ENCODE measurements around the gene LRRFIP1.

LRRFIP1 gene

DNA sequence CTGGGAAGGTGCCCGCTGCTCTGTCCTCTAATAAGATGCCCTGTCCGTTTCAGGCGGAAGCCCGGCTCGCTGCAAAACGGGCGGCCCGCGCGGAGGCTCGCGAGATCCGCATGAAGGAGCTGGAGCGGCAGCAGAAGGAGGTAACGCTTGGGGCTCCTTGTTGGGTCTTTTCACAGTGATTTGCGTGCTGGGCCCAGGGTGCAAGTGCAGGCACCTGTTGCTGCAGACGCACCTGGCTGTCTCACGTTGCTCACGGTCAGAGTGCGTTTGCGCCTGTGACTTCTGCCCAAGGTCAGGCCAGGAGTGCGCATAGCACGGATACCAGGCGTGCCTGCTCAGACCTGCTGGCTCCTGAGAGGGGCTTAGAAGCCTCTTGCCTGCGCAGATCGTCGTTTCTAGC is 81.1 kb downstream of the LRRFIP1 start:
- no peak for DNase-seq

DNA sequence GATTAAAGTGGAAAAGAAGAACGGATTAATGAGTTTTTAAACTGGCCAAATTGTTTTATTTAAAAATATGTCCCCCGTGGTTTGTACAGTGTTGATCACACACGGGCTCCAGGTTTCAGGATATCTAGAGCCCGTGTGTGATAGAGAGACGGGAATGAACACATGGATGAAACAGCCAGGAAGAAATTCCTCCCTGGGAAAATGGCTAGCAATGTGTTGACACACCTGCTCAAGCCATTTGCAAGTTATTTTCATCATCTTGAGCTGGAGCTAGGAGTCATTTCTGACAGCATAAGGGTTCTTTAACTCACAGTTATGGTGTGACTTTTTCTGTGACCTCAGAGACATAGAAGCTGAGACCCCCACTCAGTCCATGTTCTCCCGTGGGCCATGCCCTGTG is 81.6 kb downstream of the LRRFIP1 start:
- DNase-seq: no peak

DNA sequence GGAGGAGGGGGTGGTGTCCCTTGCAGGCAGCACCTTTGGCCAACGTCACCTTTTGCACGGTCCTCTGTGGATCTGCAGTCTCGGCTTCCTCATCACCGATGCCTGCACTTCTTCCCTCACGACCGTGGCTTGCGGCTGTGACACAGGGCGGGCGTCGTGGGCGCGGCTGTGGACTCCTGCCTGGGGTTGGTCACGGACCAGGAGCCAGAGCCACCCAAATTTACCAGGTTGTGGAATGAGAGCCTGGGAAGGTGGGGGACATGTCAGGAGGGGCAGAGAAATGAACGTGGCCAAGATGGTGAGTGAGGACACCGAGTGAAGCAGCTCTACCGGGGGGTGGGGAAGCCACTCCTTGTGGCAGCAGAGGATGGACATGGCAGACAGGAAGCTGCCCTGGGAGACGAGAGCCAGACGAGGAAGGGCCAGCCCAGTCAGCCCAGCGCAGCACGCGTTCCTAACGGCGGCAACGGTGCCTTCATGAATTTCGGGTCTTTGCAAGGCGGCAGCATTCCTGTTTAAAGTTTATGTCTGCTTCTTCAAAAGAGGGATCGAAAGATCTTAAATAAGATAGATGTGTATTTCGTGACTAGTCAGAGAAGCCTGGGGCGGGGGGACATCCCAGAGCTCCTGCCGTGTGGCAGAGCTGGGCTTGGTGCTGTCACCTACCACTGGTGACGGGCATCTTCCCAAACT is 84.2 kb downstream of the LRRFIP1 start:
- DNase-seq: no peak

DNA sequence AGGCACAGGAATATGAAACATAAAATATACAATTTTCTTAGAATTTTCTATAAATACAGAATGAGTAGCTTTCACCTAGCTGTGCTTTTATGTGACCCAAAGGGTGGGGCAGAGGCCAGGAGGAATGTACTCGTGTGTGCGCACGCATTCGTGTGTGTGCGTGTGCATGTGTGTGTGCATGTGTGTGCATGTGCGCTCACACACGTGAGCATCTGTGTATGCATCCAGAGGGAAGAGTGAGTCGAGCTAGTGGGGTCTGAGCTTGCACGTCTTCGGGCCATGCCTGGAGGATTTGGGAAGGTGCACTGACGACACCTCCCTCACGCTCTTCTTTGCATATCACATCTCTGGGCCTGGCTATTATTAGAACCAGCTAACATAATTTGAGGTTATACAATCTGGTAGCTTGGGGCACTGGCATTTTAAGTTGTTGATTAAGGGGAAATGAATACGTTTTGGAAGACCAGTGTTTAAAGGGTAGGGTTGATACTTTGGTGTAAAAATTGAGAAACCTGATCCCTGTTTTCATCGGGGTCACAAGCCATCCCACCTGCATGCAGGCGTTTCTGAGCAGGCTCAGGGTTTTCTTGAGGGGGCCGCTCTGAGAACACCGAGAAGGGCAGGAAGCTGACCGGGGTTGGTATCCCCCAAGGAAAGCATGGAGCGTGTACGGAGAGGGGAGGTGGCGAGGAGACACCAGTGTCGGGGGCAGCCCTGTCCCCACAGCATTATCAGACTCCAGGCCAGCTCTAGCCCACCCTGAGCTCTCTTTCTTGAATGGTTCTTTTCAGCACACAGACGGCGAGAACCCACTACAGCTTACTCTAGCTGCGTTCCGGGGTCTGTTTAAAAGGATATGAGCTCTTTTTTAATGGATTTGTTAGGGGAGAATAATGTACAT is 85.3 kb downstream of the LRRFIP1 start:
- no peak for DNase-seq

DNA sequence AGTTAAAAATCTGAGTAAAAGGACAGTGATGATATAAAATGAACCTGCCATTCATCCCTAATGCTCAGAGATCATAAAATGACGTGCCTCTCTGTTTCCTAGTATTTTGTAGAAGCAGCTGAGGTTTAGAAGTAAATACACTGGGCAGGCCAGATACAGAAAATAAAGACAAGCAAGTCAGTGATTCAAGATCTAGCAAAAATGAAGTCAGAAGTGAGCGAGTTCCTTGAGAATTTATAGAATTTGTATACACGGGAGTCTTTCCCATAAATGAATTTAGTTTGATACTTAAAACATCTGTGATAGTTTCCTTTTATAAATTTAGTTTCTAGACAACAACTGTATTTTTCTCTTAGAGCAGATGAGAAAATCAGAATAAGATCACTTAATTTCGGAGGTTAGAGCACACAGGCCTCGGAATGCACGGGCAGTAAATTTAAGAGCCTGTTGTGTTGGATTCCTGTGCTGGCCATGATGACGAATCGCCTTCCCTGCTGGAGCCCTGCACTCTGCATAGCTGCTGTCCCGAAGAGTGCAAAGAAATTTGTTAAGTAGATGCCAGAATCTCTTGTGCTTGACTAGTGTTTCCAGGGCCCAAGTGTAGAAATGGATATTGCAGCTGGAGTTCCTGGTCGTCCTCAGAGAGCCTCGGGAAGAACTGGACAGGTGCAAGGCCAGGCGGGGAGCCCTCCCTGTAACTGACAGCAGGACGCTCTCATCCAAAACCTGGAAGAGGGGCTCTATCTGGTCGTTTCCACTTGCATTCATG is 87.5 kb downstream of the LRRFIP1 start:
- DNase-seq: no peak

DNA sequence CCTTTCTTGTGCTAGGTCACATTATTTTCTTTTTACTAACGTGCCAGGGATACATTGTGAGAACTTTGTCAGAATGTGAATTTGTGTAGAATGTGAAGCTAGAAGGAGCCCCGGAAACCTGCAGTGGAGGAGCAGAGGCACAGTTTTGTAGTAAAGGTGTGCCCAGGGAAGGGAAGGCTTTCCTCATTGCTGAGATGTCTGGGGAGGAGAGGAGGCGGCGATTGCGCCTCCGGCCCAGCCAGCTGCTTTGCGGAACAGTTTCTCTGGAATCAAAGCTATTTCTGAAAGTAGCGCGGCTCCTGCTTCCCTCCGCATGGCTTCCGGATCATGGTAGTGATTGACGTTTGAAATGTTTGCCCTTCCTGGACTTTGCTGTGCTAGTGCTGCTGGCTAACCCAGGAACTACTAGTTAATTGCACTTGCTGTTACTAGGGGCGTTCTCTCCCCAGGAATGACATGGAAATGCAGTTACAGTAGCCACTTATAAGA is 88.1 kb downstream of the LRRFIP1 start:
- DNase-seq: no peak

DNA sequence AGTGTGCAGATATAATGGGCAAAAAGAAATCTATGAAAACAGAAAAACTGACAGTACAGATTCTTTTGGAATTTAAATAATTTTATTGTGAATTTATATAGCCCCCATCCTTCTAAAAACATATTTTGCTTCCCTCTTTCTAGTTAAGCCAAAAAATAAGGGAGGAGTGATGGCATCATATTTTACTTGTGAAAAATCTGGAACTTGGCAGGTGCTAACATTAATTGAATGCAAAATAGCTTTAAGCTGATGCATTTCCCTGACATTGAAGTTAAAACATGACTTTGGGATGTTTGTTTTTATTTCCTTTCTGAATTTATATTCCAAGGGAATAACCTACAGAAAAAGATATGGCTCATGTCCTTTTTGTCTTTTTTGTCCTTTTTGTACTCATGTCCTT is 88.6 kb downstream of the LRRFIP1 start:
- no peak for DNase-seq

DNA sequence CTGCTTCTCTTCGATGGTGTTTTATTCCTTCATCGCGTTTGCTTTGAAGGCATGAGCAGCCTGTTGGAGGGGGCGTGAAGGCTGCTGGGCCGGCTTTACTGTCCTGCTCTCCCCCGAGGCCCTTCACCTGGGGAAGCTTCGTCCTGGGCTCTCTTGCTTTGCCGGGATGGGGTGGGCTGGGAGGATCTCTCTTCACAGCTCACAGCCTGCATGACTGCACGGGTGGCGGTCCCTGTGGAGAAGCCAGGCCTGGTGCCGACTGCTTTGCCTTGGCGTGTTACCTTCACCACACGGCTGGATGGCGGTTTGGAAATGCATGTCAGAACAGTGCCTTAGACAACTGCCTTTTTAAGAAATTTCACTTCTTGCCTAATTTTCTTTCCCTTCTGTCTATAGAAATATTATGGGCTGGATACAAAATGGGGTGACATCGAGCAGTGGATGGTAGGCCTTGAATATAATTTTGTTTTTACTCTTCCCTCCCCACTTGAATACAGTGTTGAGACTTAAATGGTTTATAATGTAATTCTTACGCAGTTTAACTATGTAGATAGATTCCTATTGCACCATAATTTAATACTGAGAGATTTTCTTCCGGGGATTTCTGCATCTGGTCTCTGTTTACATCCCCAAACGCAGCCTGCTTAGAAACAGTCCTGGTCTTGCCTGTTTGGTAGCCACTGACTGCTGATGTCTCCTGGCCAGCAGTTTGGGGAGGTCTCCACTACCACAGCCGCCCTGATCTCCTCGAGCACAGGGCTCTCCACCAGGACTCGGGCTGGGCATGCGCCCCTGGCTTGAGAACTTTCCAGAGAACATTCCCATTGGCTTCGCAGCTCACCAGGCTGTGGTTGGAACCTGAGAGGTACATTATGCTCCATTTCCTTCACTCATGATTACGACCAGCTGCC is 90.2 kb downstream of the LRRFIP1 start:
- DNase-seq: no peak

DNA sequence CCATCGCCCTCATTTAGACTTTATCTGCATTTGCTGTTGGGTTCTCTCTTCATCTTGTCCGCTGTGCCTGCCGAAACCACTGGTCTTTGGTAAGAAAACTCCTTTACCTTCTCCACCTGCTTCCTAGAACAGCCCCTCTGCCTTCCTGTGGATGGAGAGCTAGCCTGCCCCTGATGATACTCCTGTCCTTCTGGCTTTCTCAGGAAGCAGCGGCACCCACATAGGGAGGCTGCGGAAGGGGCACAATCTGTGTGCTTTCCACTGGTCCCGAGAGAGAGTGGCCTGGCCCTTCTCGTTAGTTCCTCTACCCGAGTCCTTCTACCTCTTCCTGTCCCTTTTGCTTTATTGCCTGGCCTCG is 90.9 kb downstream of the LRRFIP1 start:
- DNase-seq: no peak

DNA sequence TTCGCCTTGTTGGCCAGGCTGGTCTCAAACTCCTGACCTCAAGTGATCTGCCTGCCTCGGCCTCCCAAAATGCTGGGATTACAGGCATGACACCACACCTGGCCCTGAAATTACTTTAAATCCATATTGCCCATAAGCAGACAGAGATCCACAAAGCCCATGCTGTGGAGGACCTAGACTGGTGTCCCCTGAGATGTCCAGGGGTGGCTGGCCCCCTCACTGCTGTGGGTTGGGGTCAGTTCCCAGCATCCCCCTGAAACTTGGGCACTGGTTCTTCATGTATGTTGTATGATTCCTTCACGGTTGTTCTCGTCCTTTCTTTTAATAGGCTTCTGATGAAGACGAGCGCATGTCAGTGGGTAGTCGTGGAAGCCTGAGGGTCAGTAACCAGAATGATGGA is 93.1 kb downstream of the LRRFIP1 start:
- DNase-seq: no peak

DNA sequence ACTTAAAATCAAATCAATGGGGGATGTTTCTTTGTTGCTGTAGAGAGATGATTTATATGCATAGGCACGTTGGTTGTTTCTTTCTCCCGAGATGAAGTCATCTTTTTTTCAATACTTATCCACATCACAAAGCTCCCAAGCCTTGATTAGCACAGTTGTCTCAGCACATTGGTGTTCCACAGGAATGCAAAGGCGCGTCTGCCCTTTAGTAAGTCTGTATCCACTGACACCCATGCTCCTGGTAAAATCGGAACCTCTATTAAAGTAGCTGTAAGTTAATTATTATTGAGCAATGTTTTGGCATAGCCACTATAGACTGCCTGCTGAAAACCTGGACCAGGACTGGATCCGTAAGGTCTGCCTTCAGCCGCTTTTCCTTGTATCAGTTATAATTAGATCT is 93.6 kb downstream of the LRRFIP1 start:
- no peak for DNase-seq

DNA sequence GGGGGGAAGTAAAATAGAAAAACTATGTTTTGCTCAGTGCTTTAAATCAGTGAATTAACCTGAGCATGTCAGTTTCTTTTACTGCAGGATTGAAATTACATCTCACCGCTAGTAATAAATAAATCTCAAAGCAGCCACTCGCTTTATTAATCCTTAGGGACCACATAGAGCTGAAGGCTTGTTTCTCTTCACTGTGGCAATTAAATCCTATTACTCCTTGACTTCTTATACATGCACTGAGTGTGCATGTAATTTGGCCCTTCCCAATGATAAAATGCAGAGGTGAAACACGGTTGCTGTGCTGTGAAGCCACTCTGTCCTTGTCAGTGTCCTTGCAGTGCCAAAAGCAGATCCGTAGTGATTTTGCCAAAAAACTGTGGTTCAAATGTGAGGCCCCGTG is 94.1 kb downstream of the LRRFIP1 start:
- no peak for DNase-seq

DNA sequence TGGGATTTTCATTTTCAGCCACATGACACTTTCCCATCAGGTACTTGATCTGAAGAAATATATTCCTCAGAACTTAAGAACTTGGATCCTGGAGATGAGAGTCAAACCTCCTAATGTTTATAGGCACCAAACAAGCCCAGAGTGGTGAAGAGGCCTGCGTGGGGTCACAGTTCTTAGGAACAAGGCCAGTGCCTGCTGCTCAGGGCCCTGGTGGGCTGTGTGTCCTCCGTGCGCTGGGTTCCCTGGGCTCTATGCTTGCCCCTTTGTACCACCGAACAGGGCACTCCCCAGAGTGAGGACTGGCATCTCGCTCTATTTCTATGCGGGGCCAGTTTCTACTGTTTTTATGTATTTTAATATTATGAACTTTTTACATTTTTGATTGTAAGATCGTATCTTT is 95.2 kb downstream of the LRRFIP1 start:
- DNase-seq: no peak

DNA sequence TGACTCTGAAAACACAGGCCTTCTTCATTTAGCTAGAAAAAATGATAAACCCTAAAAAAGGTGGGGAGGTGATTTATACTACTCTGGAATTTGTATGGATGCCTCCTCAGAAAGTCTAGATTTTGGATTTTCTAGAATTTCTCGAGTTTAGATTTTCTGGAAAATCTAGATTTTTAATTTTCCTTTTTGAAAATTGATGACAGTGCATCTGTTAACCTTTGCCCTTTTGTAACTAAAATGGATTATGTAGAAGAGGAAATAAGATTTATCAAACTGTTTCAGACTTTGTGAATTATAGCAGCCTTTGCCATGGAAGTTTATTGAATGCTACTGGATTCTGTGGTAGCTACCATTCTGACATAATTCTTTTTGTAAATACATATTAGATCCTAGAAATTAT is 95.6 kb downstream of the LRRFIP1 start:
- no peak for DNase-seq

DNA sequence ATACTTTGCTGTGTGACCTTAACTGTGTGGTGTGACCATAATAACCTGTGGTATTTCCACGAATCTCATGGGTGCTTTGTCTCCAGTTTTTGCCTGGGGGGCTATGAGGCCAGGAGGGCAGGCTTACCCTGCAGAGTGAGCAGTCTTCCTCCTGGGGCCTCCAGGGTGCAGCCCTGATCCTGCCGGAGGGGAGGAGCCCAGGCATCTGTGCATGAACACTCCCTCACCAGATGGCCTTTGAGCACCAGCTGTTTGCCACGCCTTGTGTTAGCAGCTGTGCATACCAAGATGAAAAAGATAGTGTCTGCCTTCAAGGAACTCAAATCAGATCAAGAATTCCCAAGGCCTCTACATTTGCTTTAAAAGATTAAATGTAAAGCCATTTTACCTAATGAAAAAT is 96.2 kb downstream of the LRRFIP1 start:
- DNase-seq: no peak

DNA sequence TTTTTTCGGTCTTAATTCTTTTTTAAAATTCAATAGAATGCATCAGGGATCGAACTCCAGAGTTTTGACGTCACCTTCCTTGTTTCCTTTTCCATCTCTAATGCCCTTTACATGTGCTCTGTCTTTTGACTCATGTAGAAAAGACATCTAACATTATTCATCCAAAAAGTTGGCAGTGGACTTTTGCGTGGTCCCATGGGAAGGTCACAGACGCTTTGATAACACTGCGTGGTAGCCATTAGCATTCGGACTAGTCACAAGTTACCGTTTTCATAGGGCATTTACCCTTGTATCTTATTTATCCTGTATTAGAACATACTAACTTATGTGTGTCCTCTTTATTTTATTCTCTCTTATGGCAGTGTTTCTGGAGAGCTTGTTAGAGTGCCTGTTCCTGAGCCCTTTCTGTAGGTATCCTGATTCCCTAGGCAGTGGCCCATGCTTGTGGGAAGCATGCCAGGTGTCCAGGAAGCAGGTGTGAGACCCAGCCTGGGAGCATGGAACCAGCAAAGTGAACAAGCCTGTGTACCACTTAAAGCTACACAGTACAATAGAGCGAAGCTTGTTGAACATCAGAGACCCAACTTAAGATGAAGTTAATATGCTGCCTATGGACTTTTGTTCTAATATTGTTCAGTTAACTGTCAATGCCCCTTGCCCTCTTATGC is 97.6 kb downstream of the LRRFIP1 start:
- DNase-seq: no peak

DNA sequence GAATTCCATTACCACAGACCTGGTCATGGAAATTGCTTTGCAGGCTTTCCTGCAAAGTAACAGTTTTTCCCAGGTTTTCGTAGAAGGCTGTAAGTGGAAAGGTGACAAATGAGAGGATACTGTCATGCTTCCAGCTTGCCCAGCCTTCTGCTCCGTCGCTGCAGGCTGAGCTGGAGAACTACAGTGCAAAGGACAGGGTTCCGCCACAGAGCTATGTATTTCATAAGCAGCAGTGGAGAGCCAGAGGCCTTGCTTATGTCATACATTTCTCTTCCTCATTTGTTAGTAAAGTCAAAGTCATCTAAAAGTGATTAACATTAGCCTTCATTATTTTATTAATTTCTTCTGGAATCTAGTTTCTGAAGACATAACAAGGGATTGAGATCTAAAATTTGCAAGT is 98.3 kb downstream of the LRRFIP1 start:
- DNase-seq: no peak

DNA sequence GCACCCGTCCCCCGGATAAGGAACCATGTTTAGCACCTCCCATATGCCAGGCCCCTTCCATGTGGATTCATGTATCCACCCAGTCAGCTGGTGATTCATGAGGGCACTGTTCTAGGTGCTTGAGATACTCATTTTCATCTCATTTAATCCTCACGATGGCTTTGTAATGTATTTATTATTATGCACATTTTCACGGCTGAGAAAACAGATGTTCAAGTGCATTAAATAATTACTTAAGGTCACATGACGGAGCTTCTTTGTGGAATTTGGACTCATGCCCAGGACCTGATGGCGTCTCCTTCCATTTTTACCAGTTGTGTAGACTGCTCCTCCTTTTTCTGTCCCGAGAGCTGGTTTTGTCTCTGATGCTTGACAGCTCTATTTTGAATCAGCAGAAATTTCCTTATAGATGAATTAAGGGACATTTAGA is 99.0 kb downstream of the LRRFIP1 start:
- no peak for DNase-seq

DNA sequence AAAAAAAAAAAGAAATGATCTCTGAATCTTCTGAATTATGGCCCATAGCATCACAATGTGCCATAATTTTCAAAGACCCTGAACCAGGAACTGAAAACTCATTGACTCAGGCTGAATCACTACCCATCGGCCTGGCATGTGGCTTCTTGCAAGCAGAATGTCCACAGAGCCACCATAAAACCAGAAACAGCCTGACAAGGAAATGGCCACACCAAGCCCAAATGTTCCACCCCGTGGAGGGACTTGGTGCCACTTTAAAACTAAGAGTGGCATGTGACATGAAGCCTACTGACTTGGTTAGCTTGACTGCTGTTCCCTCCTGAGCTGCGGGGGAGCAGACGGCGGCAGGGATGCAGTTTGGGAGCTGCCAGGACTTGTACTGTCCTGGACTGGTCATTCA is 100.0 kb downstream of the LRRFIP1 start:
- peak; percentile 32 for DNase-seq

DNA sequence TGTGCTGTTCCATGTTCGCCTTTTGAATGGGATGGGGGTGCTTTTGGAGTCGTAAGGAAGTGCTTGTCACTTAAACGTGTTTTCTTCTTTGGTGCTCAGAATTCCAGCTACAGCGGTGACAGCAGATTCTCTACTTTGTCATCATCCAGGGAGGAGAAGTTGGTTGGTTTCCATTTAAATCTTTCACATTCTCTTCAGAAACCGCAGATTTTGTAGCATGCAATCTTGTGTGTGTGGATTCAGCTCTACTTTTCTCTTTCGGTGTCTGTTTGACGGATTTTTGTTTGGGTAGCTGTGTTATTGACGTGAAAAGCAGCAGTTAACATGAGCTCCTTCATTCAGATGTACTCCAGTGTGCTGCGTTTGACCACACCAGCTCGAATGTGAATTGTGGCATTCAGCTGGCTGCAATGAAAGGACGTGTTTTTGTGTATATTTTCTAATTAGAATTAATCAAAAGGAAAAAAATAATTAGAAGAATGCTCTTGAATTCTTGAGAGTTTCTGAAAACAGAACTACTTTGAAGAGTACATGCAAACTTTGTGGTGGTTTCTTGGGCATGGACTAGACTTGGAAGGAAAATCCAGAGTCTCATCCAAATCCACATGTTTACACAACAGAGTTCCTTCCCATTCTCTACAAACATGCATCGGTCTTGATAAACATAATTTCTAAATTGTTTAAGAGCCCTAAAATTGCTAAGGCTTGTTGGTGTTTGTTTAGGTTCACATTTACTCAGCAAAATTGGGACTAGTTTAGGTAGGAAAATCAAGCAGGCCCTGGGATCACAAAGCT is 102.5 kb downstream of the LRRFIP1 start:
- no peak for DNase-seq

DNA sequence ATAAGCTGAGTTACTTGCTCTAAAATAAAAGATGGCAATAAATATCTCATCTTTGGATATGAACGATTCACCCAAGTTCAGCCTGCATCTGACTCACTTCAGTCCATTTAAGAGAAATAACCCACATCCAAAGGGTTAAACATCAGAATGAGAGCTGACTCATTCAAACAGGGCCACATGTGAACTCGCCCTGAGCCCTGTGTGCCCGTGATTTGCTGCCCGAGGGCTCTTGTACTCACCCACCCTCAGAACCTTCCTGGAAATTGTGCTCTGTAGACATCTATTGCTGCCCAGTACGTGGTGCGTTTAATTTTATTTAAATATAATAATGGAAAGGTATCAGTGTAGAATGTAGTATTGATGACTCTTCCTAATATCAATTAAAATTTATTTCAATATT is 104.3 kb downstream of the LRRFIP1 start:
- peak; percentile 72 for DNase-seq

All from stimulated activated CD4-positive, alpha-beta T cell treated with anti-CD3 and anti-CD28 coated beads, Interleukin-15, amount 100 ng/mL, for 24 hours (primary cell).